Ovary (tissue), 9 donors: ENCODE data around the gene SLC9A9. TPM values are rescaled to one million over a fixed set of nuclear protein-coding genes. Genes with fewer than 3 reads are reported as not detected.

ENCODE experiments used
- DNase-seq, 5 donors: peaks; one replicate each; pipeline ENCODE4 v3.0.0-alpha.2; 2019 to 2020
- H3K27ac ChIP-seq, 2 donors: fragments of 200-600 bp; one replicate each; pipeline versions ENCODE4 v1.5.1 to v1.8.0; 2019 to 2022
- H3K27me3 ChIP-seq: fragments of 200-600 bp; one replicate; pipeline ENCODE4 v1.8.0; 2022
- H3K36me3 ChIP-seq: fragments of 200-600 bp; sonication (generic); one replicate; pipeline ENCODE4 v1.5.1; 2019
- H3K4me1 ChIP-seq: one replicate; pipeline ENCODE4 v1.8.1; 2013; ENCODE audit warnings: mild to moderate bottlenecking, moderate library complexity; ENCODE audit not compliant: insufficient read depth
- H3K4me3 ChIP-seq: fragments of 200-600 bp; sonication (generic); one replicate; pipeline ENCODE4 v1.5.1; 2017
- H3K9me3 ChIP-seq, 2 donors: fragments of 200-600 bp in 1 of 2; sonication (generic) in 1 of 2; one replicate each; pipeline versions ENCODE4 v1.5.1 to v1.8.1; 2013 to 2019; ENCODE audit warnings: mild to moderate bottlenecking in 1 of 2, moderate library complexity in 1 of 2
- CTCF ChIP-seq, 3 donors: fragments of 450-650 bp in 2 of 3; fragments of 200-600 bp in 1 of 3; IDR thresholded peaks; one replicate each; pipeline versions ENCODE4 v1.5.1 to v1.8.0; 2016 to 2022; ENCODE audit warnings: antibody characterized with exemption in 3 of 3, mild to moderate bottlenecking in 1 of 3
- EP300 ChIP-seq: sonication (generic); formaldehyde crosslinking; IDR thresholded peaks from one replicate; pipeline ENCODE4 v1.6.1; 2017; ENCODE audit warnings: antibody characterized with exemption
- POLR2A ChIP-seq: fragments of 450-650 bp; IDR thresholded peaks from one replicate; pipeline ENCODE4 v1.6.1; 2017; ENCODE audit warnings: antibody characterized with exemption, mild to moderate bottlenecking, moderate library complexity
- WGBS, 3 donors: extraction: QIAGEN DNeasy Blood & Tissue Kit in 1 of 3; methylation state at CpG; one replicate each; pipeline versions ENCODE4 v1.1.5 to v1.1.7; 2013 to 2017; 5-methylcytosine and 5-hydroxymethylcytosine counted together
- intact Hi-C, 4 donors: fragments of 100-400 bp; cut with DNase I; formaldehyde crosslinking; loops; one replicate each; pipeline versions ENCODE4 v1.11.0 to v1.15.1; 2022 to 2023
- polyA plus RNA-seq, 2 donors: library from polyadenylated mRNA; stranded (reverse); fragments of 200-250 nt in 1 of 2; fragments of 350-450 nt in 1 of 2; fragmentation: Illumina TruSeq in 1 of 2; extraction: RNeasy Lipid Tissue Mini Kit (QIAGEN cat#74804) in 1 of 2; gene quantifications; one replicate each; pipeline ENCODE4 v1.2.3, GENCODE V29; 2013 to 2014
- total RNA-seq, 7 donors: library from RNA; depleted of rRNA in 2 of 7; stranded (reverse); fragments of >200 nt in 2 of 7; fragmentation: NEBNext Ultra II Directional in 3 of 7; extraction: Animal tissue kit (Norgen Biotek cat#: 25700) in 3 of 7; gene quantifications; one replicate each; pipeline versions ENCODE4 v1.1.0 to v1.2.4, GENCODE V29; 2016 to 2023
- donor health status: DM: no; HTN: no; CAD: no; lungs with moderate emphysema.
- donor health status: DM: no; HTN: no; CAD: no.
- donor health status: Bipolar disorder and iron deficiency.
- donor health status: DM: yes; HTN: yes; CAD: no.
- donor health status: DM: no; HTN: no; CAD: no.
- donor health status: DM: yes; HTN: yes; CAD: no.

The SLC9A9 gene
- total and polyA plus RNA-seq, 9 donors = 7.0 to 22.7 (median 13.5) TPM

- Histone ChIP-seq H3K27ac (no peak overlapping the region), H3K36me3 (no peaks in the 10 kb centered on the region), H3K27me3 (no peaks in the 10 kb centered on the region), H3K9me3 (no peaks in the 10 kb centered on the region), H3K4me1 (no peaks in the 10 kb centered on the region), H3K4me3 (no peak overlapping the region)
- no peak for DNase-seq
- WGBS, 3 donors = 98 to 100% (median 100%) methylated on average over 1 of the region's 1 CpG
- no peak for TF ChIP-seq CTCF (IDR thresholded peaks at IDR 0.05)
- TF ChIP-seq EP300 = no peak
- no peak for TF ChIP-seq POLR2A
- intact Hi-C loops = no loop called here
Observed at GRCh38 chr3:143267989-143268388, 580.3 kb downstream of the SLC9A9 start.

GRCh38 chr3:143266927-143267326, 581.3 kb downstream of the SLC9A9 start:
- Histone ChIP-seq H3K27ac (no peak overlapping the region), H3K4me3 (no peak overlapping the region), H3K36me3 (no peaks in the 10 kb centered on the region), H3K27me3 (no peaks in the 10 kb centered on the region), H3K4me1 (no peaks in the 10 kb centered on the region), H3K9me3 (no peaks in the 10 kb centered on the region)
- DNase-seq = no peak
- intact Hi-C loops = no loop called here
- no peak for TF ChIP-seq CTCF (IDR thresholded peaks at IDR 0.05)
- no peak for TF ChIP-seq EP300
- TF ChIP-seq POLR2A = no peak

DNA sequence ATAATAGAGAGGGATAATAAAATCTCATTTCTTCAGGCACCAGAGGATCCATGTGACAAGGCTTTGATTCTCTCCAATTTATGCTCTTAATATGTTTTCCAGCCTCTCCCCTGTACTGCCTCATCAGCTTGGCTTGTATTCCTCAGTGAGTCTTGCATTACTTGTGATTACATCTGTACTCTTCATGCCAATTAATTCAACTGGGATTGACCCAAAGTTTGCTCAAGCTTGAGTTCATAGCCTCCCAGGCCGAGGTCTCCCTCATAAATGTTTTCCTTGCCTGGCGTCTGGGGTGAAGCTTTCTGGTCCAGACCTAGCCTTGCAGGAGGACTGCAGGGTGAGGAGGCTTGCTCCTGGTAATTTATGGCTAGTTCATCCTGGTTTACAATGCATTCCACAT, 581.8 kb downstream of the SLC9A9 start:
- no peak for TF ChIP-seq CTCF (IDR thresholded peaks at IDR 0.05)
- TF ChIP-seq EP300 = no peak
- TF ChIP-seq POLR2A = no peak
- Histone ChIP-seq H3K27me3 (no peaks in the 10 kb centered on the region), H3K9me3 (no peaks in the 10 kb centered on the region), H3K27ac (no peak overlapping the region), H3K36me3 (no peaks in the 10 kb centered on the region), H3K4me3 (no peak overlapping the region), H3K4me1 (no peaks in the 10 kb centered on the region)
- intact Hi-C loops = no loop called here
- WGBS, 3 donors = 23 to 33% (median 29%) methylated on average over 2 of the region's 2 CpGs
- DNase-seq = no peak

GRCh38 chr3:143265501-143266070, 582.7 kb downstream of the SLC9A9 start:
- H3K9me3 ChIP-seq = no peaks in the 10 kb centered on the region
- DNase-seq = no peak
- H3K4me3 ChIP-seq = no peak overlapping the region
- intact Hi-C loops = no loop called here
- 74 to 86% (median 78%) methylated on average over 6 to 7 of the region's 7 CpGs for WGBS, 3 donors
- TF ChIP-seq CTCF (IDR thresholded peaks at IDR 0.05) = no peak
- TF ChIP-seq EP300 = no peak
- no peak for TF ChIP-seq POLR2A
- H3K27ac ChIP-seq = no peak overlapping the region
- H3K27me3 ChIP-seq = no peaks in the 10 kb centered on the region
- H3K36me3 ChIP-seq = no peaks in the 10 kb centered on the region
- H3K4me1 ChIP-seq = no peaks in the 10 kb centered on the region
